GM19238 (cell line): ENCODE measurements around the gene HES5.
A peak's percentile ranks its signal among the peaks of the same experiment; 100 is the strongest.
"Not testable (repeated sequence)": the region's sequence is repeated elsewhere in the genome, so short reads cannot be mapped to it uniquely, and the experiment has no call there.

Experiments used
- DNase-seq: peaks from one replicate; pipeline ENCODE4 v3.0.0; 2011; ENCODE audit warnings: low spot score; ENCODE audit not compliant: insufficient read length

Gene HES5

GRCh38 chr1:2560299-2561073, 30.4 kb upstream of the HES5 start:
- DNase-seq: no peak

- no peak for DNase-seq
Observed at GRCh38 chr1:2559509-2560298, 29.6 kb upstream of the HES5 start.

- DNase-seq: no peak
Observed at GRCh38 chr1:2558861-2559260, 28.8 kb upstream of the HES5 start.

GRCh38 chr1:2558420-2558819, 28.4 kb upstream of the HES5 start:
- no peak for DNase-seq

- no peak for DNase-seq
Observed at GRCh38 chr1:2557482-2558400, 27.7 kb upstream of the HES5 start.

- peak; percentile 81 for DNase-seq
Observed at GRCh38 chr1:2556678-2557481, 26.8 kb upstream of the HES5 start.

- peak; percentile 96 for DNase-seq
Observed at GRCh38 chr1:2556277-2556677, 26.2 kb upstream of the HES5 start, which contains the start of gene TNFRSF14. TSS of gene TNFRSF14 (plus strand) at chr1:2556371. CDS start at chr1:2556665, 294 bp downstream.

GRCh38 chr1:2555634-2556276, 25.7 kb upstream of the HES5 start:
- peak; percentile 74 for DNase-seq

GRCh38 chr1:2554621-2555387, 24.7 kb upstream of the HES5 start:
- no peak for DNase-seq

- no peak for DNase-seq
Observed at GRCh38 chr1:2553871-2554620, 24.0 kb upstream of the HES5 start.

GRCh38 chr1:2553076-2553475, 23.0 kb upstream of the HES5 start:
- not testable (repeated sequence) for DNase-seq

GRCh38 chr1:2552189-2552588, 22.1 kb upstream of the HES5 start:
- DNase-seq: no peak

- not testable (repeated sequence) for DNase-seq
Observed at GRCh38 chr1:2551544-2551943, 21.5 kb upstream of the HES5 start.

GRCh38 chr1:2550309-2550861, 20.3 kb upstream of the HES5 start:
- not testable (repeated sequence) for DNase-seq

GRCh38 chr1:2549367-2550029, 19.4 kb upstream of the HES5 start:
- DNase-seq: not testable (repeated sequence)

GRCh38 chr1:2548068-2548589, 18.1 kb upstream of the HES5 start:
- DNase-seq: peak; percentile 81
